RWPE1 (cell line): ENCODE results near the gene PKIG.

Experiments used
- CTCF ChIA-PET: fragments of 350-600 bp; sonication (Branson Sonifier 250); formaldehyde crosslinking; extraction: SDS; loops from one replicate; lab custom pipeline; 2021; lab: Yijun Ruan, JAX
- POLR2A ChIA-PET: fragments of 400-600 bp; formaldehyde crosslinking; extraction: SDS; loops from one replicate; lab custom pipeline; 2020; ENCODE audit warnings: antibody characterized with exemption; ENCODE audit not compliant: low non-redundant PET; lab: Yijun Ruan, JAX
- DNase-seq: peaks from one replicate; pipeline ENCODE4 v3.0.0; 2012; ENCODE audit warnings: low spot score
- H3K27ac ChIP-seq: fragments of 450-650 bp; 2 replicates; pipeline ENCODE4 v1.5.1; 2017
- TF ChIP-seq, protein P1 (sequence below): fragments of 450-650 bp; conservative IDR thresholded peaks from 2 replicates; pipeline ENCODE4 v1.5.1; 2017; ENCODE audit warnings: low read depth, mild to moderate bottlenecking

Gene PKIG

DNA sequence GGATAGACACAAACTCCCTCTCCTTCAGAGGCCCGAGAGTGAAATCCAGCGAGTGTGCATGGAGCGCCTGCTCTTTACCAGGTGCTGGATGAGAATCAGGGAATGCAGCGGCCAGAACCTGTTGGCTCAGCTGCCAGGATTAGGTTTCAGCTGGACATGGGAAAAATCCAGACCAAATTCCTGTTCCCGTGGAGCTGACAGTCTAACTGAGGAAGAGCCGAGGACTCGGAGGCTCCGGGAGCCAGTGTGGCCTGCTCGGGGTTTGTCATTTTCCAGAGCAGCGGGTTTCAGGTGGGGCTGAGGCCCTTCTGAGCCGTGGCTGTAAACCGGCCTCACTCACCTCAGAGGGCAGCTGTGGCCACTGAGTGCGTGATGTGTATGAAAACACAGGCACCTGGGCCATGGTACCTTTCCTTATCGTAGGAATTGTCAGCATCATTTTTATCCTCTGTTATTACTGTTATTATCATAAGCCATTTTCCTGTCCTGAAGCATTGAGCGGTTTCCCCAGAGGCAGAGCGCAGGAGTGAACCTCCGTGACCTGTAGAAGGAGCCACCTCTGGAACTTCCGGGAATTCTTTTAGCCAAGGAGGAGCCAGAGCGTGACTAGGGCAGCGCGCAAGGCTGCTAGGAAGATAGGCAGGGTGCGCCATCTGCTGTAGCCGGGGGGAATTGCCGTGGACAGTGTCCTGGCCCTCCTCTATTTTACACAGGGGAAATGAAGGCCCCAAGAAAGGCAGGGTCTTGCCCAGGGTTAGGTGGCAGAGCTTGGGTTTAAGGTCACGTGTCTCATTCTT, 27.3 kb downstream of the PKIG start:
- ChIA-PET POLR2A (interaction anchor here (1.3 kb wide), 1 partner anchor 134 kb away, joined by 7 read pairs; no protein-coding TSS in a partner anchor), CTCF (interaction anchor here (0.6 to 2.9 kb wide), 43 partner anchors 9 to 396 kb away, joined by 3 to 25 read pairs (median 4); partner anchors contain the start of genes FITM2, SERINC3 and TTPAL)
- TF ChIP-seq, protein P1, sequence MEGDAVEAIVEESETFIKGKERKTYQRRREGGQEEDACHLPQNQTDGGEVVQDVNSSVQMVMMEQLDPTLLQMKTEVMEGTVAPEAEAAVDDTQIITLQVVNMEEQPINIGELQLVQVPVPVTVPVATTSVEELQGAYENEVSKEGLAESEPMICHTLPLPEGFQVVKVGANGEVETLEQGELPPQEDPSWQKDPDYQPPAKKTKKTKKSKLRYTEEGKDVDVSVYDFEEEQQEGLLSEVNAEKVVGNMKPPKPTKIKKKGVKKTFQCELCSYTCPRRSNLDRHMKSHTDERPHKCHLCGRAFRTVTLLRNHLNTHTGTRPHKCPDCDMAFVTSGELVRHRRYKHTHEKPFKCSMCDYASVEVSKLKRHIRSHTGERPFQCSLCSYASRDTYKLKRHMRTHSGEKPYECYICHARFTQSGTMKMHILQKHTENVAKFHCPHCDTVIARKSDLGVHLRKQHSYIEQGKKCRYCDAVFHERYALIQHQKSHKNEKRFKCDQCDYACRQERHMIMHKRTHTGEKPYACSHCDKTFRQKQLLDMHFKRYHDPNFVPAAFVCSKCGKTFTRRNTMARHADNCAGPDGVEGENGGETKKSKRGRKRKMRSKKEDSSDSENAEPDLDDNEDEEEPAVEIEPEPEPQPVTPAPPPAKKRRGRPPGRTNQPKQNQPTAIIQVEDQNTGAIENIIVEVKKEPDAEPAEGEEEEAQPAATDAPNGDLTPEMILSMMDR: peak; percentile 100
- H3K27ac ChIP-seq: peak overlapping the region; percentile 64
- DNase-seq: peak; percentile 97

DNA sequence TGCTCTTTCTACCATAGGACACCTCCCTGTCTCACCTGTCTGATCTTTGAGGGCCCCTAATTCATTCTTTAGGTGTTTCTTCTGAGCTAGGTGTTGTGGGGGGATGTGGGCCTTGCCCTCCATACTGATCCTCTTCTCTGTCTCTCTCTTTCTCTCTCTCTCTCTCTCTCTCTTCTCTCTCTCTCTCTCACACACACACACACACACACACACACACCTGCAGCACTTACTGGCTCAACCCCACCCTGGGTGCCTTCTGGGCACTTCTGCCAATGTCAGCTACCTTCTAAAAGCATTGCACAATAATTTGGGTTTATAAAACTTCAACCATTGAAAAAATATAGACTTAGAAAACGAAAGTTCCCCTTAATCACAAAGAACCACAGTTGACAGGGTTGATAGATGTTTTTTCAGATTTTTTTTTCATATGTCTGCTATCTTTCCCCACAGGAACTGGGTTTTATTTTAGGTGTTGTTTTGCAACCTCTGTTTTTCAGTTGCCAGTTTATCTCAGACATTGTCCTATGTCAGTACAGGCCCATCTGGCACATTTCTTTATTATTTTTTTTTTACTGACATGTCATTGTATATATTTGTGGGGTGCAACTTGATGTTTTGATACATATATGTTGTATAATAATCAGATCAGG, 28.1 kb downstream of the PKIG start:
- TF ChIP-seq, protein P1: peak; percentile 89
- CTCF ChIA-PET: interaction anchor here (0.6 to 2.9 kb wide), 37 partner anchors 8 to 397 kb away, joined by 3 to 25 read pairs (median 4); partner anchors contain the start of genes FITM2, SERINC3 and TTPAL
- POLR2A ChIA-PET: interaction anchor here (0.7 to 1.3 kb wide), 3 partner anchors 135 to 772 kb away, joined by 5 to 10 read pairs (median 7); no protein-coding TSS in a partner anchor
- no peak for DNase-seq
- H3K27ac ChIP-seq: peak overlapping the region; percentile 66

DNA sequence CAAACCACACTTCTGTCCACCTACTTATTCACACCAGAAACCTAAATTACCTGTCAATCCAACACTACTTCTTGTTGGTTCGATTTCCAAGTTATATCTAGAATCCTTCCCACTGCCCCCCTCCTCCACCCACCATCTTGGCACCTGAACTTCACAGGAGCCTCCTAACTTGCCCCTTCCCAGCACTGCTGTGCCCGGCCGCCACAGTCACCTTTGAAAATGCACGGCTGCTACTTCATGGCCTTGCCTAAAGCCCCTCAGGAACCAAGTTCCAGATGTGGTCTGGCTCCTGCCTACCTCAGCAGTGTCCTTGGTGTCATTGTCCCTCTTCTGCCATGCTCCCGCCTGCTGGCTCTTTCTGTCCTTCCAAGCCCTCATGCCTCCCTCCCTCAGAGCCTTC, 31.2 kb downstream of the PKIG start:
- POLR2A ChIA-PET: no interaction called here
- TF ChIP-seq, protein P1: no peak
- DNase-seq: no peak
- CTCF ChIA-PET: no interaction called here
- H3K27ac ChIP-seq: no peak overlapping the region

DNA sequence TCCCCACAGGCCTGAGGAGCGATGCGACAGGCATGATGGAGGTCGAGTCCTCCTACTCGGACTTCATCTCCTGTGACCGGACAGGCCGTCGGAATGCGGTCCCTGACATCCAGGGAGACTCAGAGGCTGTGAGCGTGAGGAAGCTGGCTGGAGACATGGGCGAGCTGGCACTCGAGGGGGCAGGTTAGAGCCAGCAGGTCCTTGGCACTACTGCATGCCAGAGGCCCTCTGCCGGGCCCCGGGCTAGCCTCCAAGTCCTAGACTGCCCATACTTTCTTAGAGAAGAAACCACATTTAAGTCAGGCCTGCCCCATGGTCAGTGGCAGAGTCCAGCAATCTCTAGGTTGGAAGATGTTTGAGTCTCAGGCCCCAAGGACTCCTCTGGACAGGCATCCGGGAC, 32.1 kb downstream of the PKIG start:
- TF ChIP-seq, protein P1: no peak
- CTCF ChIA-PET: interaction anchor here (0.6 to 1.6 kb wide), 2 partner anchors 69 to 168 kb away, joined by 4 to 7 read pairs; no protein-coding TSS in a partner anchor
- peak overlapping the region; percentile 42 for H3K27ac ChIP-seq
- POLR2A ChIA-PET: no interaction called here
- no peak for DNase-seq

DNA sequence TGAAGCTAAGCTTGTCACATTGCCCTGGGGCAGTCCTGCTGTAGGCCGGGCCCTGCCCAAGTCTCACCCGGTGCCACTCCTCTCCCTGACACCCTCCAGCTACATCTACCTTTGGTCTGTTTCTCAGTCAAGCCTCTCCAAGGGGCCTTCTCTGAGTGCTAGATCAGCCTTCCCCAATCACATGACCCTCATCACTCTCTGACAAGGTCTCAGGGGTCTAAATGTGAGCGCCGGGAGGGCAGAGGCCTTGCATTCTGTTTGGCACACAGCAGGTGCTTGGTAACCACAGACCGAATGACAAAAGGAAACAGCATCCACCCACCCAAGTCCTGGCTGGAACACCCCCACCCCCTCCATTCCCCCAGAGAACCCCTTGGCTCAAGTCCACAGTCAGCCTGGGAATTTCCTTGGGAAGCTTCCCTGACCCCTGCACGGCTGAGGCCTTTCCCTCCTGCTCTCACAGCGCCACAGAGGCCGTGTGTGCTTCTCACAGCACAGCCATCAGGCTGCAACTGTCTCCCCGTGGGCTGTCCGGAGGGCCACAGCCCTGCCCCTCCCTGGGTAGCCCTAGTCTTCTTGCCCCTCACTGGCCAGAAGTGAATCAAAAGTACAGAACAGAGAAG, 32.9 kb downstream of the PKIG start:
- ChIA-PET CTCF (interaction anchor here (0.6 to 1.6 kb wide), 2 partner anchors 68 to 167 kb away, joined by 4 to 7 read pairs; no protein-coding TSS in a partner anchor), POLR2A (no interaction called here)

More for the DNA sequence above, 32.9 kb downstream of the PKIG start:
- DNase-seq: no peak
- peak overlapping the region; percentile 42 for H3K27ac ChIP-seq
- TF ChIP-seq, protein P1: no peak
